Measurements from ENCODE around the gene PEX6.

Gene PEX6

DNA sequence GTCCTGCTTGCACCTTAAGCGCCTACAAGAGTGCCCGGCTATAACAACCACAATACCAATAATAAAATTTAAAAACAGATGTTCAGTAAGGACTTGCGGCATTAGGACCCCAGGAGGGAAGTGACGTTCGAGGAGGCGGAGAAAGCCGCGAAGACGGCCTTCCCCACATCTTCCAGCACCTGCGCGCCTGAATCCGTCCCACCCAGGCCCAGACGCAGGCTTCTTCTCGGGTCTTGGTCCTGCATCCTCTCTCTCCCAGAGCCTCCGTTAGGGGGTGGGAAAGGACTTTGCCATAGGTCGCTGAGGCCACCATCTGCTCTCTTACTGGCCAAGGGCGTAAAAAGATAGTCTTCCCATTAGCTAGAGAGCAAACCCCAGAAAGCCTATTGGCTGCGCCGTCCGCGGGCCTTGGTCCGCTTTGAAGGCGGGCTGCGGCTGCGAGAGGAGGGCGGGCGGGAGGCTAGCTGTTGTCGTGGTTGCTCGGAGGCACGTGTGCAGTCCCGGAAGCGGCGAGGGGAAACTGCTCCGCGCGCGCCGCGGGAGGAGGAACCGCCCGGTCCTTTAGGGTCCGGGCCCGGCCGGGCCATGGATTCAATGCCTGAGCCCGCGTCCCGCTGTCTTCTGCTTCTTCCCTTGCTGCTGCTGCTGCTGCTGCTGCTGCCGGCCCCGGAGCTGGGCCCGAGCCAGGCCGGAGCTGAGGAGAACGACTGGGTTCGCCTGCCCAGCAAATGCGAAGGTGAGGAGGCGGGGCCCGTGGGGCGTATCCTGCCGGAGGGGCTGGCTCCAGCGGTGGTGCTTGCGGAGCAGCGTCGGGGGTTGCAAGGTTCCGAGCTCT is 49.8 kb downstream of the PEX6 start, which contains the start of gene CNPY3:
CNPY3 (plus strand) TSS at position 495 of the 835 bp plus-strand sequence; CDS start at position 586, 91 bp downstream.
- peak; percentile 94 for DNase-seq

DNA sequence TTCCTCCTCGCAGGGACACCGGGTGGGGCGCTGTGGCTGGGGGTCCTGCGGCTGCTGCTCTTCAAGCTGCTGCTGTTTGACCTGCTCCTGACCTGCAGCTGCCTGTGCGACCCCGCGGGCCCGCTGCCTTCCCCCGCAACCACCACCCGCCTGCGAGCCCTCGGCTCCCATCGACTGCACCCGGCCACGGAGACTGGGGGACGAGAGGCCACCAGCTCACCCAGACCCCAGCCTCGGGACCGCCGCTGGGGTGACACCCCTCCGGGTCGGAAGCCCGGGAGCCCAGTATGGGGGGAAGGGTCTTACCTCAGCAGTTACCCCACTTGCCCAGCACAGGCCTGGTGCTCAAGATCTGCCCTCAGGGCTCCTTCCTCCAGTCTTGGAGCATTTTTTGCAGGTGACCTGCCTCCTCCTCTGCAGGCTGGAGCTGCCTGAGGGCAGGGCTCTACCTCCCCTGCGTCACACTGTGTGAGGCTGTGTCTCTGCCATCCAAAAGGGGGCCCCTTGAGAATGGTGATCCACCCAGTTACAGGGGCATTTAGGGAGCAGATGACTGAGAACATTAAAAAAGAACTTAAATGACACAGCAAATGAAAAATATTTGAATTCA is 53.6 kb downstream of the PEX6 start:
- DNase-seq, result no peak

DNA sequence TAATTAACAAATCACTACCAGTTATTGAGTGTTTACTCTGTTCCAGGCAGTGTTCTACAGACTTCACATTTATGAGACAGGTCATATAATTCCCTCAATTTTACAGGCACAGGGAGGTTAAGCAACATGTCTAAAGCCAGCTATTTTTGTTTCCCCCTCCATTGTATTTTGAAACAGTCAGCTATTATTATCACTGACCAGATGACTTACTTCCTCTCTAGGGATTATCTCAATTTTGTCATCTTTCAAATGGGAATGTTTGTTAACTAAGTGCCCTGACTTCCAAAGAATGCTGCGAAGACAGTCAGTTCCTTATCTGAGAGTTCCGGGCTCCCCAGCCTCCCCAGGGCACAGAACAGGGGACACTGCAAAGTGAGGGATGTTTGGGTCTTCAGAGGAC is 55.3 kb downstream of the PEX6 start:
- no peak for DNase-seq

DNA sequence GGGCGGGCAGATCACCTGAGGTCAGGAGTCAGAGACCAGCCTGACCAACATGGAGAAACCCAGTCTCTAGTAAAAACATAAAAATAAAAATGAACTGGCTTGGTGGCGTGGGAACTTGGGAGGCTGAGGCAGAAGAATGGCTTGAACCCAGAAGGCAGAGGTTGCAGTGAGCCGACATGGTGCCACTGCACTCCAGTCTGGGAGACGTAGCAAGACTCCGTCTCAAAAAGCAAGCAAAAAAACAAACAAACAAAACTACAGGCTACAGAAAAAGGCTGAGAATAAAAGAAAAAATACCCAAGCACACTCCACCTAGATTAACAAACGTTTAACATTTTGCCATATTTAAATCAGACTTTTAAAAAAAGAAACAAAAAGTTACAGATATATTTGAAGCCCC is 57.2 kb downstream of the PEX6 start:
- no peak for DNase-seq

DNA sequence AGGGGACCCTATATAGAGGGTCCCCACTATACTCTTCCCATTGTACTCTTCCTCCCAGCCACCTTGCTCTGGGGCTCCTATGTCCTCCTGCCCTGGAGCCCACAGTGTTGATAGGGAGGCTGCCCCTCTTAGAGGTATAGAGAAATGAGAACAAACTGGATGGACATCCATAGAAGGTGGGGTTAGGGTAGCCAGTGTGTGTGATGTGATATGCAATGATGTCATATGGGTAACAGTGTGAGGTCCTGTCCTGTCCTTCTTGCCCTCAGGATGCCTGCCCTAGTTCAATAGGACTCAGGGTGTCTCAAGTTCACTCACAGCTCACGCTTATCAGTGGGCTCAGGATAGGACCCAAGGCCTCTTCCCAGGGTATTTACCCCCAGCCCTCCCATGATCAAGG is 62.7 kb downstream of the PEX6 start:
- no peak for DNase-seq

DNA sequence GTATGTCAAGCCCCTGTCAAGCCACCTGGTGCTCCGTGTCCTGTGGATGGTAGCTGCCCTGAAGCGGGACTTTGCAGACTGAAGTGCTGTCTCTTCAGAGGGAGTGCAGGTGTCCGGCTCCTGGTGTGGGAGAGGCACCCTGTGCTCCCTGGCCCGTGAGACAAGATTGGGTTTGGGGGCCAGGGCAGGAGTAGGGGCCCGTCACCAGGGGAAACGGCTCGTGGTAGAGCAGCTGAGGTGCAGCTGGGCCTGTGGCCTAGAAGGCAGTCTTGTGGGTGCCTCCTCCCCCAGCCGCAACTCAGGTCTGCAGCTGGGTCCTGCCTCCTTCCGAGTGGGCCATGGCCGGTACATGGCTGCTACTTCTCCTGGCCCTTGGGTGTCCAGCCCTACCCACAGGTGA is 63.2 kb downstream of the PEX6 start, which contains the start of gene PTCRA:
PTCRA (plus strand) TSS at position 322 of the 400 bp plus-strand sequence; CDS start at position 339, 17 bp downstream.
- no peak for DNase-seq

DNA sequence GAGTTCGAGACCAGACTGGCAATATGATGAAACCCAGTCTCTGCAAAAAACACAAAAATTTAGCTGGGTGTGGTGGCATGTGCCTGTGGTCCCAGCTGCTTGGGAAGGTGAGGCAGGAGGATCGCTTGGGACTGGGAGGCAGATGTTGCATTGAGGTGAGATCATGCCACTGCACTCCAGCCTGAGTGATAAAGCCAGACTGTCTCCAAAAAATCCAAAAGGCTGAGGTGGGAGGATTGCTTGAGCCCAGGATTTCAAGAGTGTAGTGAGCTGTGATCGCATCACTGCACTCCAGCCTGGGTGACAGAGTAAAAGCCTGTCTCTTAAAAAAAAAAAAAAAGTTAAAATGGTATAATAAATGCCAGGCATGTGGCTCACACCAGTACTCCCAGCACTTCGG is 64.4 kb downstream of the PEX6 start:
- no peak for DNase-seq

Data from activated CD4-positive, alpha-beta T cell treated with anti-CD3 and anti-CD28 coated beads, Interleukin-2, amount 50 U/mL, for 1 hour (primary cell).